MCF 10A (cell line): ENCODE results near the gene HOXA7. TPM values are rescaled to one million over a fixed set of nuclear protein-coding genes. Genes with fewer than 3 reads are reported as not detected.

Experiments used
- BruUV-seq: library from RNA; stranded (reverse); fragments of 400-500 nt; replicated peaks from 2 replicates; lab custom pipeline; 2021; lab: Mats Ljungman, UMichigan
- CTCF ChIA-PET: fragments of 300-600 bp; sonication (Branson Sonifier 250); formaldehyde crosslinking; extraction: SDS; loops from one replicate; lab custom pipeline; 2021; ENCODE audit warnings: antibody characterized with exemption, inconsistent platforms; lab: Yijun Ruan, JAX
- POLR2A ChIA-PET: fragments of 300-600, 350-650 bp; sonication (Branson Sonifier 250); formaldehyde crosslinking; extraction: SDS; loops from one replicate; lab custom pipeline; 2020; ENCODE audit warnings: antibody characterized with exemption, inconsistent platforms; lab: Yijun Ruan, JAX
- DNase-seq: peaks from one replicate; pipeline ENCODE4 v3.0.0-alpha.2; 2018; ENCODE audit not compliant: unreplicated experiment
- H3K27ac Mint-ChIP-seq: one replicate; pipeline ENCODE4 v1.8.0; 2022; ENCODE audit warnings: mild to moderate bottlenecking, low read depth, mixed read lengths; ENCODE audit not compliant: unreplicated experiment
- H3K27me3 Mint-ChIP-seq: one replicate; pipeline ENCODE4 v1.8.0; 2022; ENCODE audit warnings: mixed read lengths; ENCODE audit not compliant: insufficient read depth, unreplicated experiment
- H3K36me3 Mint-ChIP-seq: one replicate; pipeline ENCODE4 v1.8.0; 2022; ENCODE audit warnings: mild to moderate bottlenecking, moderate library complexity, mixed read lengths; ENCODE audit not compliant: insufficient read depth, unreplicated experiment
- H3K4me1 Mint-ChIP-seq: one replicate; pipeline ENCODE4 v1.8.0; 2022; ENCODE audit warnings: mixed read lengths; ENCODE audit not compliant: insufficient read depth, unreplicated experiment
- H3K4me3 Mint-ChIP-seq: one replicate; pipeline ENCODE4 v1.8.0; 2022; ENCODE audit warnings: mild to moderate bottlenecking, moderate library complexity, mixed read lengths; ENCODE audit not compliant: unreplicated experiment
- H3K9me3 Mint-ChIP-seq: one replicate; pipeline ENCODE4 v1.8.0; 2022; ENCODE audit warnings: mixed read lengths; ENCODE audit not compliant: unreplicated experiment
- CTCF ChIP-seq: fragments of 200-600 bp; IDR thresholded peaks from one replicate; pipeline ENCODE4 v1.8.0; 2022; ENCODE audit warnings: antibody characterized with exemption, mild to moderate bottlenecking; ENCODE audit not compliant: unreplicated experiment
- intact Hi-C: fragments of 100-400 bp; cut with micrococcal nuclease; formaldehyde crosslinking; loops from 2 replicates; pipeline ENCODE4 v1.14.1; 2022
- total RNA-seq: library from RNA; stranded (reverse); gene quantifications from 2 replicates; pipeline ENCODE4 v1.2.3, GENCODE V29; 2022

The HOXA7 gene
- total RNA-seq, 1 experiment from 2014 or later: 0.44 TPM

- Mint-ChIP-seq H3K36me3 (peaks cover 11% of the 10 kb centered on the region), H3K4me1 (peaks cover 12% of the 10 kb centered on the region), H3K27me3 (no peaks in the 10 kb centered on the region), H3K9me3 (no peaks in the 10 kb centered on the region), H3K4me3 (no peak overlapping the region), H3K27ac (no peak overlapping the region)
- DNase-seq: no peak
- no TSS peak for BruUV-seq
- intact Hi-C loops: no loop called here
- no peak for TF ChIP-seq CTCF
- CTCF ChIA-PET: interaction anchor here (0.6 to 1.8 kb wide), 5 partner anchors 9 to 844 kb away, joined by 3 to 8 read pairs (median 3); partner anchors contain the start of gene HOXA11
- POLR2A ChIA-PET: interaction anchor here (0.5 to 1.3 kb wide), 3 partner anchors 313 to 411 kb away, joined by 3 read pairs; no protein-coding TSS in a partner anchor
Measured at GRCh38 chr7:27175626-27176523, 19.4 kb upstream of the HOXA7 start.

- intact Hi-C loops: no loop called here
- no TSS peak for BruUV-seq
- H3K36me3 Mint-ChIP-seq: peaks cover 11% of the 10 kb centered on the region
- POLR2A ChIA-PET: interaction anchor here (0.5 to 1.3 kb wide), 4 partner anchors 312 to 495 kb away, joined by 3 read pairs; no protein-coding TSS in a partner anchor
- no peaks in the 10 kb centered on the region for H3K27me3 Mint-ChIP-seq
- TF ChIP-seq CTCF: no peak
- no peak overlapping the region for H3K27ac Mint-ChIP-seq
- no peak for DNase-seq
- peak overlapping the region; percentile 59 for H3K4me3 Mint-ChIP-seq
- CTCF ChIA-PET: interaction anchor here (1.3 kb wide), 1 partner anchor 400 kb away, joined by 3 read pairs; no protein-coding TSS in a partner anchor
- peaks cover 12% of the 10 kb centered on the region for H3K4me1 Mint-ChIP-seq
- H3K9me3 Mint-ChIP-seq: no peaks in the 10 kb centered on the region
Measured at GRCh38 chr7:27174874-27175625, 18.6 kb upstream of the HOXA7 start.

GRCh38 chr7:27173956-27174873 lies 17.7 kb upstream of the HOXA7 start, which contains the start of gene HOXA10:
Gene HOXA10, minus strand, starts transcription at chr7:27174320. Its CDS starts 14 bp downstream, at chr7:27174306.
- H3K4me3 Mint-ChIP-seq: peak within 1 kb of the TSS; percentile 79
- ChIA-PET POLR2A (interaction anchor here (0.7 to 6.3 kb wide), 10 partner anchors 12 to 495 kb away, joined by 3 to 59 read pairs (median 20); partner anchors contain the start of genes HOXA1, HOXA5 and HOXA6), CTCF (interaction anchor here (1.5 kb wide), 1 partner anchor 12 kb away, joined by 14 read pairs; no protein-coding TSS in a partner anchor)
- peaks cover 12% of the 10 kb centered on the region for H3K4me1 Mint-ChIP-seq
- BruUV-seq: no TSS peak
- H3K9me3 Mint-ChIP-seq: no peaks in the 10 kb centered on the region
- TF ChIP-seq CTCF: no peak
- no peaks in the 10 kb centered on the region for H3K27me3 Mint-ChIP-seq
- no peak within 1 kb of the TSS for H3K27ac Mint-ChIP-seq
- H3K36me3 Mint-ChIP-seq: peaks cover 11% of the 10 kb centered on the region
- intact Hi-C loops: no loop called here
- DNase-seq: no peak
